HEK293 (cell line): Measurements from ENCODE around the gene CACNA1C.

Experiments used
- CTCF ChIA-PET: fragments of 350-600 bp; formaldehyde crosslinking; extraction: SDS; loops from one replicate; lab custom pipeline; 2021; ENCODE audit warnings: antibody characterized with exemption; lab: Yijun Ruan, JAX
- POLR2A ChIA-PET: fragments of 300-600 bp; formaldehyde crosslinking; extraction: SDS; loops from one replicate; lab custom pipeline; 2020; ENCODE audit warnings: antibody characterized with exemption, inconsistent platforms; lab: Yijun Ruan, JAX
- H3K27ac ChIP-seq: fragments of 200-500 bp; sonication (Bioruptor generic); 2 replicates; pipeline ENCODE4 v1.5.1; 2014; ENCODE audit warnings: low read depth, low read length, control low read depth, inconsistent platforms; ENCODE audit errors: extremely low read depth
- H3K36me3 ChIP-seq, 2 experiments: fragments of 200-500 bp in 1 of 2; sonication (Bioruptor generic) in 1 of 2; 1 replicate in 1 of 2; 2 replicates in 1 of 2; pipeline ENCODE4 v1.5.1; 2014 to 2017; ENCODE audit warnings: inconsistent platforms in 2 of 2, low read length in 2 of 2; ENCODE audit not compliant: control insufficient read depth in 2 of 2, insufficient read depth in 1 of 2
- H3K4me1 ChIP-seq: fragments of 200-500 bp; sonication (Bioruptor generic); 2 replicates; pipeline ENCODE4 v1.5.1; 2014; ENCODE audit warnings: mild to moderate bottlenecking, low read length, inconsistent platforms; ENCODE audit not compliant: control insufficient read depth, insufficient read depth
- H3K4me3 ChIP-seq: 2 replicates; pipeline ENCODE4 v1.5.1; 2011; ENCODE audit warnings: low read depth, mild to moderate bottlenecking, control low read depth, low read length, moderate library complexity
- H3K9me3 ChIP-seq: fragments of 200-500 bp; sonication (Bioruptor generic); 2 replicates; pipeline ENCODE4 v1.5.1; 2014; ENCODE audit warnings: low read depth, low read length, inconsistent platforms; ENCODE audit not compliant: control insufficient read depth, insufficient read depth
- KLF8 ChIP-seq: fragments of 450-650 bp; formaldehyde crosslinking; IDR thresholded peaks from 2 replicates; pipeline ENCODE4 v1.5.1; 2016; ENCODE audit warnings: missing biosample characterization, missing genetic modification characterization
- PRDM10 ChIP-seq: fragments of 450-650 bp; formaldehyde crosslinking; IDR thresholded peaks from 2 replicates; pipeline ENCODE4 v1.5.1; 2016; ENCODE audit warnings: missing biosample characterization, missing genetic modification characterization
- WT1 ChIP-seq: fragments of 450-650 bp; formaldehyde crosslinking; IDR thresholded peaks from 2 replicates; pipeline ENCODE4 v1.5.1; 2016; ENCODE audit warnings: missing biosample characterization, missing genetic modification characterization
- ZBTB26 ChIP-seq: fragments of 450-650 bp; formaldehyde crosslinking; optimal IDR thresholded peaks from 2 replicates; pipeline ENCODE3; 2016; ENCODE audit warnings: missing biosample characterization, mild to moderate bottlenecking, missing genetic modification characterization
- ZBTB6 ChIP-seq: fragments of 450-650 bp; formaldehyde crosslinking; IDR thresholded peaks from 2 replicates; pipeline ENCODE4 v1.5.1; 2017; ENCODE audit warnings: missing biosample characterization, missing genetic modification characterization
- ZBTB8A ChIP-seq: fragments of 450-650 bp; formaldehyde crosslinking; IDR thresholded peaks from 2 replicates; pipeline ENCODE4 v1.5.1; 2016; ENCODE audit warnings: missing biosample characterization, missing genetic modification characterization
- ZFHX2 ChIP-seq: fragments of 450-650 bp; formaldehyde crosslinking; conservative IDR thresholded peaks from 2 replicates; pipeline ENCODE4 v1.5.1; 2016; ENCODE audit warnings: missing biosample characterization, missing genetic modification characterization
- ZIC2 ChIP-seq: fragments of 450-650 bp; formaldehyde crosslinking; IDR thresholded peaks from 2 replicates; pipeline ENCODE4 v1.5.1; 2016; ENCODE audit warnings: missing biosample characterization, missing genetic modification characterization
- ZNF121 ChIP-seq: fragments of 450-650 bp; formaldehyde crosslinking; IDR thresholded peaks from 2 replicates; pipeline ENCODE4 v1.5.1; 2016; ENCODE audit warnings: missing biosample characterization, missing genetic modification characterization
- ZNF280D ChIP-seq: fragments of 450-650 bp; formaldehyde crosslinking; IDR thresholded peaks from 2 replicates; pipeline ENCODE4 v1.5.1; 2016; ENCODE audit warnings: missing biosample characterization, missing genetic modification characterization
- ZNF426 ChIP-seq: fragments of 450-650 bp; formaldehyde crosslinking; IDR thresholded peaks from 2 replicates; pipeline ENCODE4 v1.5.1; 2017; ENCODE audit warnings: missing biosample characterization, missing genetic modification characterization, mild to moderate bottlenecking, inconsistent platforms, moderate library complexity
- ZNF514 ChIP-seq: fragments of 450-650 bp; formaldehyde crosslinking; IDR thresholded peaks from 2 replicates; pipeline ENCODE4 v1.5.1; 2016; ENCODE audit warnings: missing biosample characterization, missing genetic modification characterization
- ZNF610 ChIP-seq: fragments of 450-650 bp; formaldehyde crosslinking; IDR thresholded peaks from 2 replicates; pipeline ENCODE4 v1.5.1; 2016; ENCODE audit warnings: missing biosample characterization, missing genetic modification characterization, borderline replicate concordance
- ZNF768 ChIP-seq: fragments of 450-650 bp; formaldehyde crosslinking; IDR thresholded peaks from 2 replicates; pipeline ENCODE4 v1.5.1; 2018; ENCODE audit warnings: missing biosample characterization, mild to moderate bottlenecking, missing genetic modification characterization
- ZNF776 ChIP-seq: fragments of 450-650 bp; formaldehyde crosslinking; IDR thresholded peaks from 2 replicates; pipeline ENCODE4 v1.5.0; 2017; ENCODE audit warnings: missing biosample characterization, missing genetic modification characterization, borderline replicate concordance
- ZSCAN16 ChIP-seq: fragments of 450-650 bp; formaldehyde crosslinking; IDR thresholded peaks from 2 replicates; pipeline ENCODE4 v1.5.1; 2016; ENCODE audit warnings: missing biosample characterization, missing genetic modification characterization
- ZSCAN30 ChIP-seq: fragments of 450-650 bp; IDR thresholded peaks from 2 replicates; pipeline ENCODE4 v1.5.1; 2018; ENCODE audit warnings: missing biosample characterization, mild to moderate bottlenecking, missing genetic modification characterization, moderate library complexity

The CACNA1C gene

GRCh38 chr12:2503036-2503435 lies 450.2 kb downstream of the CACNA1C start:
- no peak overlapping the region for H3K4me3 ChIP-seq
- ChIA-PET CTCF (interaction anchor here (1.2 kb wide), 1 partner anchor 25 kb away, joined by 4 read pairs; no protein-coding TSS in a partner anchor), POLR2A (no interaction called here)

GRCh38 chr12:2503762-2504161 lies 451.0 kb downstream of the CACNA1C start:
- Histone ChIP-seq H3K27ac (no peak overlapping the region), H3K9me3 (no peaks in the 10 kb centered on the region), H3K4me1 (no peaks in the 10 kb centered on the region), H3K36me3 (no peaks in the 10 kb centered on the region), H3K4me3 (no peak overlapping the region)
- ChIA-PET CTCF (no interaction called here), POLR2A (no interaction called here)
- TF ChIP-seq ZNF280D (tag by site-specific recombination) (no peak), ZFHX2 (tag by site-specific recombination) (no peak), ZNF768 (tag by site-specific recombination) (no peak), ZBTB26 (tag by site-specific recombination) (no peak), KLF8 (tag by site-specific recombination) (no peak), WT1 (tag by site-specific recombination) (no peak), ZNF514 (tag by site-specific recombination) (no peak), ZNF610 (tag by site-specific recombination) (no peak), ZSCAN16 (no peak), ZNF426 (tag by site-specific recombination) (no peak), ZSCAN30 (tag by site-specific recombination) (no peak), PRDM10 (tag by site-specific recombination) (no peak), ZIC2 (no peak), ZNF776 (no peak), ZBTB8A (no peak), ZNF121 (tag by site-specific recombination) (no peak)

More at GRCh38 chr12:2503036-2503435, 450.2 kb downstream of the CACNA1C start:
- no peaks in the 10 kb centered on the region for H3K9me3 ChIP-seq
- no peaks in the 10 kb centered on the region for H3K36me3 ChIP-seq
- H3K4me1 ChIP-seq: no peaks in the 10 kb centered on the region
- no peak for TF ChIP-seq ZBTB6 (tag by site-specific recombination)
- H3K27ac ChIP-seq: no peak overlapping the region
